ENCODE data around the gene MYH1.

GRCh38 chr17:10521949-10522348, 3.6 kb upstream of the MYH1 start:
- TF ChIP-seq SETDB1 (IDR thresholded peaks at IDR 0.05; ENCODE audit: low read length) = no peak
- TF ChIP-seq ESRRA (IDR thresholded peaks at IDR 0.05; ENCODE audit: borderline replicate concordance, low read depth) = no peak
- TF ChIP-seq POLR2AphosphoS5 (IDR thresholded peaks at IDR 0.05; ENCODE audit: control insufficient read depth, insufficient read depth, low read depth, low read length) = no peak
- no peak for TF ChIP-seq ZKSCAN8 (CRISPR knock-in tag; IDR thresholded peaks at IDR 0.05)
